NCI-H748 treated with DMSO at 0.1 percent for 48 hours (cell line): Measurements from ENCODE around the gene NHS.

ENCODE experiments used
- DNase-seq: peaks from one replicate; lab custom pipeline; 2025; lab: John Stamatoyannopoulos, UW

The NHS gene

GRCh38 chrX:17374619-17375366 is at the start of gene NHS:
Gene NHS (plus strand): TSS chrX:17375200. CDS start chrX:17375758, 558 bp downstream.
- peak; percentile 34 for DNase-seq

DNA sequence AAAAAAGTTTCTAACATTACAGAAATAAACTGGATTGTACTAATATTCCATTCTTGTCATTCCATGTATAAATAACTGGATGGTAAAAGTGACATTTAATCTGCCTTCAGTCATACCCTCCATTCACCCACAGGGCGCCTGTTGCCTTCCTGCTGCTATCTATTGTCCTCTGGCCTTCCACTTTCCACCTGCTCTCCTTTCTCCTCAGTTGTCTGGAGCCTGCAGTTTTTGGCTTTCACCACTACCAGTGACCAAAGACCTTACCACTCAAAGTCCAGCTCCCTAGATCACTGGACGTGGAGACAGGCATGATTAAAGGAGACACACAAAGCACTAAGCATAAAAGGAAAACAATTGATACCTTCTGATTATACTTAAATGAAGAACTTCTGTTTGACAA is 46.2 kb upstream of the NHS start:
- DNase-seq: no peak

DNA sequence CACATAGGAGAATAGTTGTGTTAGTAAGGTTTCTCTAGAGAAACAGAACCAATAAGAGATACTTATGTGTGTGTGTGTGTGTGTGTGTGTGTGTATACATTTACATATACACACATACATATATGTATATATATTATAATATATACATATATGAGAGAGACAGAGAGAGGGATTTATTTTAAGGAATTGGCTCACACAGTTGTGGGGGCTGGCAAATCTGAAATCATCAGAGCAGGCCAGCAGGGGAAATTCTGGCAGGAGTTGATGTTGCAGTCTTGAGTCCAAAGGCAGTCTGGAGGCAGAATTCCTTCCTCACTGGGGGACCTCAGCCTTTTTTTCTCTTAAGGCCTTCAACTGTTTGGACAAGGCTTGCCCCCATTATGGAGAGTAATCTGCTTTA is 38.6 kb upstream of the NHS start:
- DNase-seq: no peak

- no peak for DNase-seq
Observed at GRCh38 chrX:17355976-17356375, 19.0 kb upstream of the NHS start.

- DNase-seq: no peak
Observed at GRCh38 chrX:17359500-17359899, 15.5 kb upstream of the NHS start.

DNA sequence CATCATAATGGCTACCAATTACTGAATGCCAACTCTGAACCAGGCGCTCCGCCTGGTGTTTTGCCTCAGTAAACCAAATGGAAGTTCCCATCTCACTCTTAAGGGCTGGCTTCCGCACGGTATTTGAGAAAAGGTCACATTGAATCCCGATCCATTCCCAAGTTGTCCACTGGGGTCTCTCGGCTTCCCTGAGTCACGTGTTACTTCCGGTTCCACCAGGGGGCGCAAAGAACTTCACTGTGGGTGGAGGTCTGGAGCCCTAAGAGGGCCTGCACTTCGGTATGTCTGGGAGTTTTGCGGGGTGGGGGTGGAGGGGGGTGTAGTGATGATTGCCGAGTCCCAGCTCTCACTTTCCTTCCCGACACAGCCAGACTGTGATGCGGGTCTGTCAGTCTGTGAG is 13.4 kb upstream of the NHS start:
- DNase-seq: no peak

DNA sequence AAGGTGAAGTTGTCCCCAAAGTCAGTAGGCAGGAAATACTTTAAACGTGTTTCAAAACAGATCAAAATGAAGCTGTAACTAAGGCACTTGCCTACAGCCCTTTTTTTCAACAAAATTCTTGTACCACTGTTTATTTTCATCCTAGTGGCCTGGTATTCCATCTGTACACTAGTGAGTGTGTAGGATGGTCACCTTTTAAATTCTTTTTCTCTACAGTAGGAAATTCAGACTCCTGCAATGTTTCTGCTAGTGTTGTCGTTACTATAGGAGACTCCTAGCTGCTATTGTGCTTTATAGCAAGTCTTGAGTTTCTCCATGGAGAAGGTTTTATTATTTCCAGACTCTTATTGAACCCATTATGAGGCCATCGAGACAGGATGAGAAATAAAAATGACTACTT is 7.0 kb upstream of the NHS start:
- no peak for DNase-seq

DNA sequence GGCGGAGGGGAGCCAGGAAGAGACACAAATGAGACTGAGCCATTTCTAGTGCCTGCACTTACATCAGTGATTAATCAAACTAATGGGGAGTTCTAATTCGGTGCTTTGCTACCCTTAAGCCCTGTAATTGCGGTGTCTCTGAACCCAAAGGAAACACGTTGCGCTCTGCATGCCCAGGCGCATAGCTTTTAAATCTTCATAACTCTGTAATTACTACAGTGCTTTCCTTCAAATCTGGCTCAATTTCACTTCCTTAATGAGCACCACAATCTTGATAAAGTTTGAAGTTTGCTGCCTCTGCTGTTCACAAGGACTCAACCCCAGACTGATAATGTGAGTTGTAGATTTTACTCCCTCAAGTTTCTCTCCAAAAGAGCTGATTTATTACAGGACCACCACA is 5.7 kb upstream of the NHS start:
- no peak for DNase-seq

GRCh38 chrX:17370191-17370590 is 4.8 kb upstream of the NHS start:
- peak; percentile 57 for DNase-seq

DNA sequence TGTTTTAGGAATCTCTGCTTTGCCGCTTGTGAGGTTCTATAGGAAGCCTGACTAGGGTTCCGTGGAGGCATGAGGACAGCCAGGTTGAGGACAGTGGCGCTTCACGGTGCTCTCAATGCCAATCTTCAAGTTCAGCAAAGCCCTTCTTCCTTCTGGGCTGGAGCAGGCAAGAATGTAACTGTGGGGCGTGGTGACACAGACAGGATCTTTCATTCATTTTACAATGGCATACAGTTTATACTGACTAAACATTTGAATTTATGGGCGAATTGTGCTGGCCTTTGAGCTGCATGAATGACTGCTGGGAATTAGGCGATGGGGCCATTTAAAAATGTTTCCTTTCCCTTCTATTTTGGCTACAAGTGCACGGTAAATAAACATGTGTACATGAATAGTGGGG is 2.9 kb upstream of the NHS start:
- DNase-seq: peak; percentile 12

DNA sequence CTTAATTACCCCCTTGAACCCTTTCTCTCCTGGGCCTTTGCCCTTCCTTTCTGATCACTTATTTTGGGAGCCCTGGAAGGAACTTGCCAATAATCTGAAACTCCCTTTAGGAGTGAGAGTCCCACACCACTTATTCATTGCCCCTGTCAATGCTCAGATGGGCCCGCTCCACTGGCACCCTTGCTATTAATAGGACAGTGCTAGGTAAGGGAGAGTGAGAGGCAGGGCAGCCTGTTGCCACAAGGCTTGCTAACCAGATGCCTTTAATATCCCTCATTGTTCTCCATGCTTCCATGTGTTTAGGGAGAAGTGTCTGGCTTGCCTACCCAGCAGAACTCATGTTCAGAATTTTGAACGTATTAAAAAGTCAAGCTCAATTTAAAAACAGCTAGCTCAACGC is 1.7 kb upstream of the NHS start:
- DNase-seq: no peak

GRCh38 chrX:17375367-17375636 is 302 bp downstream of the NHS start:
- DNase-seq: peak; percentile 59

DNA sequence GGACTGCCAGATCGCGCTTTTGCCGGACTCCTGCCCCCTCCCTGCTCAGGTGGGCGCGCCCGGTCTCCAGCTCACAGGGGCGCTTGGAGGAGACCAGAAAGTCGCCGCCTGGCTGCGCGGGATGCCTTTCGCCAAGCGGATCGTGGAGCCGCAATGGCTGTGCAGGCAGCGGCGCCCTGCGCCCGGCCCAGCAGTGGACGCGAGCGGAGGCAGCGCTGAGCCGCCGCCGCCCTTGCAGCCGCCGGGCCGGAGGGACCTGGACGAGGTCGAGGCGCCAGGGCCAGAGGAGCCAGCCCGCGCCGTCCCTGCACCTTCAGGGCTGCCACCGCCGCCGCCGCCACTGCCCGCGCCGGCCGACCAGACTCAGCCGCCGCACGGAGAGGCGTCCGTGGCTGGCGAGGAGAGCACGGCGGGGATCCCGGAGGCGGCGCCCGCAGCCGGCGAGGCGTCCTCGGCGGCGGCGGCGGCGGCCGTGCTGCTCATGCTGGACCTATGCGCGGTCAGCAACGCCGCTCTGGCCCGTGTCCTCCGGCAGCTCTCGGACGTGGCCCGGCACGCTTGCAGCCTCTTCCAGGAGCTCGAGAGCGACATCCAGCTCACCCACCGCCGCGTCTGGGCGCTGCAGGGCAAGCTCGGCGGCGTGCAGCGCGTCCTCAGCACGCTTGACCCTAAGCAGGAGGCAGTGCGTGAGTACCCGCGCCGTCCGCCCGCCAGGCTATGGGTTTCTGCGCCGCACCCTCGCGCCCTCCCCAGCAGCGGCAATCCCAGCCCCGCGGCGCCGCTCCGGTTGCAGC is 834 bp downstream of the NHS start:
- no peak for DNase-seq

DNA sequence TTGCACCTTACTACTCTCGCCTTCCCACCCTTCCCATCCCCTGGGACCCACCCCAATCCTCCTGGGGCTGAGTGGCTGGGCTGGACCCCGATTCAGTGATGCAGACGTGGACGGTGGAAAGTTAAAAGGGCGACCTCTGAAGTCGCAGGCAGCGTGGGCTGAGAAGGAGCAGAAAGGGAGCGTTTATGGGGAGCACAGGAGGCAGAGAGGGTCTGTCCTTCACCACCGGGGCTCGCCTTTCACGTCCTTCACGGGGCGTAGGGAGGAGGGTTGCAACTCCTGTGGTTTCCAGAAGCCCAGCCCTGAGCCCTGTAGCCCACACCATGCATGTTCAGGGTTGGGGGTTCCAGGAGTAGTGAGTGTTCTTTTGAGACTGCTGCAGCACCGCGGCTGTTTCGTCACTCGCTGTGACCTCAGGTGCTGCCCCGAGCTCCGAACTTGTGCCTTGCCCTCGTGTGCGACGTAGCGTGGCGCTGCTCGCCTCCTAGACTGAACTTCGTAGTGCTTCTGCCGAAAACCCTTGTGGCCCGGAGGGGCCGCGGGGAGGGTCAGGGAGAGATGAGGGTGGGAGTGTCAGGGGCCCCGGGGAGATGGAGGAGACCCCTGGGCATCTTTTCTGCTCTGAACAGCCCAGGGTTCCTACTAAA is 1.6 kb downstream of the NHS start:
- no peak for DNase-seq

DNA sequence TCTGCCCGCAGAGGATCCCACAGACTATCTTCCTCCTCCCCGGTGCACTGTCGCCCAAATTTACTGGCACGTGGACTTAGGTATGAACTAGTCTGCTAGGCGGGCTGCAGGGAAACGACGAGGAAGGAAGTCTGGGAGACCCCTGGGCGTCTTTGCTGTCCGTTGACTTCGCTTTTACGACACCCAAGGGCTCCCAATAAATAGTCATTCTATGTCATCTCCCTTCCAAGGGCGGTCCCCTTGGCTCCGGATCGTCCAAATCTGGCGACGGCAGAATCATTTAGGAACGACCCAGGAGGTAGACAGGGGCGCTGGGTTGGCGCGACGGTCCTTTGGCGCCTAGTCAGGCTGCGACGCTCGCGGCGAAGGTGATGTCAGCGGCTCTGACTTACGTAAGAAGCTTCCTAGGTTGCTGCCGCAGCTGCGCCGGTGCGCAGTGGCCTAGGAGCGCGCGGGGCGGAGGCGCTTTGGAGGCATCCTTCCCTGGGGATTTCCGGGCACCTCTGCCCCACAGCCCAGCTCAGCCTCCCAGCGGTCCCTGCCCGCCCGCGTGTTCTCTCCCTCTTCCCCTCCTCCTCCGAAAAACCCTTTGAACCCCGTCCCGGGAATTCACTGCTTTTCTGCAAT is 2.2 kb downstream of the NHS start:
- peak; percentile 28 for DNase-seq

DNA sequence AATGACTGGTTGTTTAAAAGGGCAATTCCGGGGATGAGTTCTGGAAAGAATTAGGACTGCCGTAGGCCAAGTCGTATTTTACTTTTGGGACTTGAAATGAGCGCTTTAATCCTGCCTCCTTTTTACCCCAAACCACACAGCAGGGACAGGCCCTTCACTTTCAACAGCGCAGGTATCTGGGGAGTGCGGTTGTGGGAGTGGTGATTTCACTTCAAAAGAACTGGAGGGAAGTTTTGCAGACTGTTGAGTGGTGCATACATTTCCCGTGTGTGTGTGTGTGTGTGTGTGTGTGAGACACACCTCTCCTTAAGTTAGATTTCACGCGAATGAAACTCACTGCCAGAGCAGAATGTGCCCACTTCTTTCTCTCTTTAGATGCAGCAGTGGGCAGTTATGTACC is 2.8 kb downstream of the NHS start:
- no peak for DNase-seq

DNA sequence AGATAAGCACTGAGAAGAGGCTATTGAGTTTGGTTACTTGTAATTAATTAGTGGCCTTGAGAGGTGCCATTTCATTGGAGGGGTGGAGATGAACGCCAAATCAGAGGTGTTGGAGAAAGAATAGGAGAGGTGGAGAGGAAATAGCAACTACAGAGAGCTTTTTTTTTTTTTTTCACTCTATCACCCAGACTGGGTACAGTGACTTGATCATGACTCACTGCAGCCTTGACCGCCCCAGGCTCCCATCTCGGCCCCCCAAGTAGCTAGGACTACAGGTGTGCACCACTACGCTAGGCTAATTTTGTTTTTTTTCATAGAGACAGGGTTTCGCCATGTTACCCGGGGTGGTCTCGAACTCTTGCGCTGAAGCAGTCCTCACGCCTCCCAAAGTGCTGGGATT is 5.2 kb downstream of the NHS start:
- DNase-seq: no peak

GRCh38 chrX:17390419-17390850 is 15.4 kb downstream of the NHS start:
- DNase-seq: no peak

GRCh38 chrX:17395154-17395553 is 20.2 kb downstream of the NHS start:
- DNase-seq: no peak

DNA sequence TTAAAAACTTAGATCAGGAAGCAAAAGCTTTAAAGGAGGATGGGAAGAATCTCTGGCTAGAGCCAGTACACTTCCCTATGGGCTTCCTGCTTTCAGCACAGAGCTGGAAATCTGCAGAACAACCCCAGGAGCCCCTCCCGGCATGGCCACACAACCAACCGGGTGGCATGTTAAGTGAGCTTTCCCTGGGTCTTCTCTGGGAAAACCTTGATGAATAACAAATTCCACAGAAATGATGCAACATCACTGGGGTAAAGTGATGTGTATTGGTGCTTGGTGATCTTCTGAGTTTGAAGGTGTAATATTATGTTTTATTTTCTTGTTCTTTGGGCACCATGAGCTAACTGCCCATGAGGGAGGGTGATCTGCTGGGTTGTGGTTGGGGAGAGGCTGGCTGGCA is 22.1 kb downstream of the NHS start:
- no peak for DNase-seq

DNA sequence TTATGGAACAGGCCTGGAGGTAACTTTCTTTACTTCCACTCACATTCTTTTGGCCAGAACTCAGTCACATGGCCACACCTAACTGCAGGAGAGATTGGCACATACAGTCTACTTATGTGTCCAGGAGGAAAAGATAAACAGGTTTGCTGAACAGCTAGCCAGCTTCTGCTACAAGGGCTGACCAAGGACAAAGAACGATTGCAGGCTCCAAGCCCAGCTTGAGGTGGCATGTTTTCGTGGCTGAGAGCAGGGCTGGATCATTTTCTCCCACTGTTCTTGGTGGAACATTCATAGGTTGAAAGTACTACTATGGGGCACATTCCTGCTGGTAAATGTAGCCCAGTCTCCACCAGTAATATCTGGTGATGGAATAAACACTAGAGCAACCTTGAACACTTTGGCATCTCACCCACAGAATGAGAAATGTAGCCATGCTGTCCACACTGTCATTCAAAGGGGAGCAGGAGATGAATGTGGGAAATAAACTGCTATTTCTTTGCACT is 28.2 kb downstream of the NHS start:
- no peak for DNase-seq

GRCh38 chrX:17403972-17404371 is 29.0 kb downstream of the NHS start:
- no peak for DNase-seq
